NCI-H69 (cell line): Measurements from ENCODE around the gene F2RL1.
"Not testable (repeated sequence)": the region's sequence is repeated elsewhere in the genome, so short reads cannot be mapped to it uniquely, and the experiment has no call there.

Experiments used
- DNase-seq: peaks from one replicate; lab custom pipeline; 2025; lab: John Stamatoyannopoulos, UW

F2RL1 gene

DNA sequence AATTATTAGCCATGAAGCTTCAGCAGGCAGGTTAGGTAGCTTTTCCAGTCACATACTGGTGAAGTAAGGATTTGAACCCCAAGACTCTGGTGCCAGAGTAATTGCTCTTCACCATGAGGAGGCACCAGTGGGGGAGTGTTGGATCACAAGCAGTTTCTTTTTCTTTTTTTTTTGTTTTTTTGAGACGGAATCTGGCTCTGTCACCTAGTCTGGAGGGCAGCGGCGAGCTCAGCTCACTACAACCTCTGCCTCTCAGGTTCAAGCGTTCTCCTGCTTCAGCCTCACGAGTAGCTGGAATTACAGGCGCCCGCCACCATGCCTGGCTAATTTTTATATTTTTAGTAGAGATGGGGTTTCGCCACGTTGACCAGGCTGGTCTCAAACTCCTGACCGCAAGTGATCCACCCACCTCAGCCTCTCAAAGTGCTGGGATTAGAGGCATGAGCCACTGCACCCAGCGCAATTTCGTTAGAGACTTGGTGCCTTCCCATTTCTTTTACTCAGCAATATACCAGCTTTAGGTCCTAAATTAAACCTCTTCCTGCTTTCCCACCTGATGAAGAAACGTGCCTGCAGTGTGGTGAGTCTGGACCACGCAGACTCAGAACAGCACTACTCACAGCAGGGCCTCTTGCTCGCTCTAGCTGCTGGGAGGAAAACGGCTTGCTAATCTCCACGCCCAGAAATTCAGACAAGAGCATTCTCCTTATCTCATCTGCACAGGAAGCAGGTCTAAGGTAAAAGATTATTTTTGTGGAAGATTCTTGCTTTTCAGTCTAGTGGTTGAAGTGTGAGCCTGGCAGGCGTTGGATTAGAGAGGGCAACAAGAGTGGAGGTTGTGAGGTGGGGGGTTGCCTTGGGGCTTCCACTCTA lies 30.8 kb downstream of the F2RL1 start, which contains the start of gene S100Z:
TSS of gene S100Z (plus strand) at position 596 of the 873 bp plus-strand sequence. CDS start 25,346 bp downstream, outside the sequence.
- DNase-seq = no peak

DNA sequence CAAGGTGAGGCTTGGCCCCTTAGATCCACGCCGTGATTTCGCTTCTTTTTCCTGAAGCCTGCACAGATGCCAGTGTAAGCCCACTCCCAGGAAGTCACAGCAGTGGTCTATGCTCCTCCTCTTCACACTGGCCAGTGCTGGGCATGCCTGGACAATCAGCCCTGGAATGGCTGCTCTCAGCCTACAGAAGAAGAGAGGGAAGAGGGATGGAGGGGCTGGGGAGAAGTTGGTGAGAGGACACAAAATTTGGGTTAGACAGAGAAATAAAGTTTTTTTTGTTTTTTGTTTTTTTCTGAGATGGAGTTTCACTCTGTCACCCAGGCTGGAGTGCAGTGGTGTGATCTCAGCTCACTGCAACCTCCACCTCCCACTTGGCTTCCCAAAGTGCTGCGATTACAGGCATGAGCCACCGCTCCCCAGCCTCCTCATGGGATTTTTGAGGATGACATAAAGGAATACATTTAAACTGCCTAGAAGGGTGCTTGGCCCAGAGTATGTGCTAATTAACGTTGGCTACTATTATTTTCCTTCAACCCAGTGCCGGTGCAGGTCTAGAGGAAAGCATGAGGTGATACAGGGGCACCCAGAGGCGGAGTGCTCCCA lies 31.8 kb downstream of the F2RL1 start:
- DNase-seq = no peak

DNA sequence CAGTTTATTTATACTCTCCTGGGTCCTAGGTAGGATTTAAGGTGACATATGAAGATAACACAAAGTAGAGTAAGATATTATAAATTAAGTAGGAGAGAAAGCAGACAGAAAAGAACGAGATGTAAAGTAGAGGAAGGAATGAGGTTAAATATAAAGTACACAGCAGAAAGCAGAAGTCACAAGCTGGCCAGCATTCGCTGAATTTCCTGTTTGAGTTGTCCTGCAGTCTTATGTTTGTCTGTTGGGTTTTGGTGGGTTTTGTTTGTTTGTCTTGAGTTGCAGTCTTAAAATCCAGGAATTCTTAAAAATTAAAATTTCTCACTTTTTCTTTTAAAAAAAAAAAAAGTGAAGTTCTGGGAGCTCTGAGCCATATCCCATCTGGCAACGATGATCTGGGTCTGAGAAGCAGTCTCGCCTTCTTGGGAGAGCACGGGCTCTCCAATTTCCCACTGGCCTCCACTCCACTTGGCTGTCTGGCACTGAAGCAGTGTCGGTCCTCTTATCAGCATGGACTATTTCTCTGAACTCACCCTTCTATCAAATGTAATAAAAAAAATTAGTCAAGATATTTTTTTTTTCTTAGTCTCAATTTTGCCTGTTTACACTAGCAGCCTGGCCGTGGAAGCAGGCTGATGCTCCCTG lies 33.0 kb downstream of the F2RL1 start:
- DNase-seq = no peak

DNA sequence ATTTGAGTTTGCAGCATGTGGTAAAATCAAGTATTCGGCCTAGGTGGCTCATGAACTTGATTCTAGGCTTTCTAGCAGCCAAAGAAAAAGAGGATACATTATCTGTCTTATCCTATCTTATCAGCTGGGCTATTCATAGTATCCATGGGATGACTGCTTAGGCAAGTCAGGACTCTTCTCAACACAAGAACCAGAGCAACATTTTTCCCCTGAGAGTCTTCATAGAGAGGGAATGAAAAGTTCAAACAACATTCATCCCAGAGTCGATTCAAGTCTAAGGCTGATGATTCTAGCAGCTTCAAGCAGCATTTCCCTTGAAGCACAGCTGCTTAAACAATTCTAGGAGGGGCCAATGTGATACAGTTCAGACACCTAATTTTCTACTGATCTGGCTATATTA lies 33.9 kb downstream of the F2RL1 start:
- DNase-seq = no peak

DNA sequence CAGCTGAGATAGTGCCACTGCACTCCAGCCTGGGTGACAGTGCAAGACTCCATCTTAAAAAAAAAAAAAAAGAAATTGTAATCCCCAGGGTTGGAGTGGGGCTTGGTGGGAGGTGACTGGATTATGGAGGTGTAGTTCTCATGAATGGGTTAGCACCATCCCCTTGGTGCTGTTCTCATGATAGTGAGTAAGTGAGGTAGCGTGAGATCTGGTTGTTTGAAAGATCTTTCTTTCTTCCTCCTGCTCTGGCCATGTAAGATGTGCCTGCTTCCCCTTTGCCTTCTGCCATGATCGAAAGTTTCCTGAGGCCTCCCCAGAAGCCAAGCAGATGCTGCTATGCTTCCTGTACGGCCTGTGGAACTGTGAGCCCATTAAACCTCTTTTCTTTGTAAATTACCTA lies 34.9 kb downstream of the F2RL1 start:
- not testable (repeated sequence) for DNase-seq

DNA sequence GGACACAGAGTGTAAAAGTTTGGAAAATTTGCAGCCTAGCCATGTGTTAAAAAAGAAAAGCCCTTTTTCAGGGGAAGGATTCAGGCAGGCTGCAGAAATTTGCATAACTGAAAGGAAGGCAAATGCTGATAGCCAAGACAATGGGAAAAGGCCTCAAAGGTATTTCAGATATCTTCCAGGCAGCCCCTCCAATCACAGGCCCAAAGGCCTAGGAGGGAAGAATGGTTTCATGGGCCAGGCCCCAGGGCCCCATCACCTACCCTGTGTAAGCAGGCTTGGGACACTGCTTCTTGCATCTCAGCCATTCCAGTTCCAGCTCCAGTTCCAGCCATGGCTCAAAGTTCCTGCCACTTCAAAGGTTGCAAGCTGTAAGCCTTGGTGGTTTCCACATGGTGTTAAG lies 35.8 kb downstream of the F2RL1 start:
- no peak for DNase-seq

DNA sequence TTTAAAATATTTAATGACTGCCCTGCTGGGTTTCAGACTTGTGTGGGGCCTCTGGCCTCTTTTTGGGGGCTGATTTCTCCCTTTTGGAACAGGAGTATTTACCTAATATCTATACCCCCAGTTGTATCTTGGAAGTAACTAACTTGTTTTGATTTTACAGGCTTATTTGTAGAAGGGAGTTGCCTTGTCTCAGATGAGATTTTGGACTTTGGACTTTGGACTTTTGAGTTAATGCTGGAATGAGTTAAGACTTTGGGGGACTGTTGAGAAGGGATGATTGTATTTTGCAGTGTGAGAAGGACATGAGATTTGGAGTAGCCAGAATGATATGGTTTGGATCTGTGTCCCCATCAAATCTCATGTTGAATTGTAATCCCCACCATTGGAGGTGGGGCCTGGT lies 36.7 kb downstream of the F2RL1 start:
- not testable (repeated sequence) for DNase-seq

DNA sequence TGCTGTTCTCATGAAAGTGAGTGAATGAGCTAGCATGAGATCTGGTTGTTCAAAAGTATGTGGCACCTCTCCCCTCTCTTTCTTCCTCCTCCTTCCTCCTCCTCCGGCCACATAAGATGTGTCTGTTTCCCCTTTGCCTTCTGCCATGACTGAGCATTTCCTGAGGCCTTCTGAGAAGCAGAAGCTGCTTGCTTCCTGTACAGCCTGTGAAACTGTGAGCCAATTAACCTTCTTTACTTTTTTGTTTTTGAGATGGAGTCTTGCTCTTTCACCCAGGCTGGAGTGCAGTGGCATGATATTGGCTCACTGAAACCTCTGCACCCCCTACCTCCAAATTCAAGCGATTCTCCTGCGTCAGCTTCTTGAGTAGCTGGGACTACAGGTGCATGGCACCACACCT lies 37.1 kb downstream of the F2RL1 start:
- no peak for DNase-seq

DNA sequence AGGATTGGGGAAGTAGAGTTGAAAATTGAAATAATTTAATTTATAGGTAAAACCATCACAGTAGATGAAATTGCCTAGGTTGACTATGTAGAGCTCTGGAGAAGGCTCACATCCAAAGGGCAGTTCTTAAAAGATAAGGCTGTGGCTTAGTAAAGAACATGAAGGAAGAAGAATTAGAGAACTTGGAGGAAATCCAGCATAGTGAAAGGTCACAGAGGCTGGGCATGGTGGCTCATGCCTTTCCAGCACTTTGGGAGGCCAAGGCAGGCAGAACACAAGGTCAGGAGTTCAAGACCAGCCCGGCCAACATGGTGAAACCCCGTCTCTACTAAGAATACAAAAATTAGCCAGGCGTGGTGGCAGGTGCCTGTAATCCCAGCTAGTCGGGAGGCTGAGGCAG lies 38.0 kb downstream of the F2RL1 start:
- not testable (repeated sequence) for DNase-seq

DNA sequence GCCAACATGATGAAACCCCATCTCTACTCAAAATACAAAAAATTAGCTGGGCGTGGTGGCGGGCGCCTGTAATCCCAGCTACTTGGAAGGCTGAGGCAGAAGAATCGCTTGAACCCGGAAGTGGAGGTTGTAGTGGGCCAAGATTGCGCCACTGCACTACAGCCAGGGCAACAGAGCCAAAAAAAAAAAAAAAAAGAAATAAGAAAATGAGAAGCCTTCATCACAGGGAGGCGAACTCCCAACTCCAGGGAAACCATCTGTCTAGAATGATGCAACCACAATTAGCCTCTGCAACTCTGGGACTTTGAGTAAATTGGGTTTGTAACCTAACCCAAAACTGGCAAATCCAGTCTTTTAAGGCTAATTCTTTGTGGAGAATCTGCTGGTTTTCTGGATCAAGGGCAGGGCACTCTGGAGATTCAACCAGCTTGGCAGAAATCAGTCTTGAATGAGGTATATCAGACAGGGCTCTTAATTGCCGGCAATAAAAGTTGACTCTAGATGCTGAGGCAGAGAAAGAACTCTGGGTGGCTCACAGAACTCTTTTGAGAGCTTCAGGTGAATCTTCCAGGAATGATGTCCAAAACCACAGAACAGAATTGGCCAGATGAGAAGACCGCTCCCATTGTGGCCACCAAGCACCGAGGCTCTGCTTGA lies 40.9 kb downstream of the F2RL1 start:
- peak; percentile 42 for DNase-seq

DNA sequence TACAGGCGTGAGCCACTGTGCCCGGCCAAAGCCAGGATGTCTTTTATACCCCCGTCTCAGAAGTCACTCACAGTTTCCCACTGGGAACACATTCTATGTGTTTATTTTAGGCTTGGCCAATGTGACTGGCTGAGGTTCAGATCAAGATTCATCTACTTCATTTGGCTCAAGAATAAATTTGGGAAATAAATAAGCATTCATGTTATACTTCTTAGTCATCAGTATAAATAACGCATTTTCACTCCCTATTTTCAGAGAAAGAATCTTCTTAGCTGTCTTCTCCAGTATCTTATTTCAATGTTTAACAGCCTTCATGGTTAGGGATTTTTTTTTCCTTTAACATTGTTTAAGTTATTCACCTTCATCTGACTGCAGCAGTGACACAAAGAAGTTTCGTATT lies 42.8 kb downstream of the F2RL1 start:
- DNase-seq = no peak

DNA sequence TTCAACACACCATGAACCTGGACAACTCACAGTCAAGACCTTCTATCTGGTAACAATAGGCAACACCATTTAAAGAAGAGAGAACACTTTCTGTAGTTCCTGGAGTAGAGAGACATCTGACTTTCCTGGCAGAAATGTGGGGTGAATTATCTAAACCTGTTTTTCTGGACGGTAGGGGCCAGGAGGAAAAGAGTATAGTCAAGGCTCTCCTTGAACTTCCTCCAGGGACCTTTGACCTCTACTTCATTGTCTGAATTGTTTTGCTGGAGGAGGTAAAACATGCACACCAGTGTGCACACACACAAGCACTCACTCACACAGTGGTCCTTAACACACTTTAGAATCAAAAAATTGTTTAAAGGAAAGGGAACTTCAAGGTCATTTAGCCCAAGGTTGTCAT lies 44.2 kb downstream of the F2RL1 start:
- no peak for DNase-seq

DNA sequence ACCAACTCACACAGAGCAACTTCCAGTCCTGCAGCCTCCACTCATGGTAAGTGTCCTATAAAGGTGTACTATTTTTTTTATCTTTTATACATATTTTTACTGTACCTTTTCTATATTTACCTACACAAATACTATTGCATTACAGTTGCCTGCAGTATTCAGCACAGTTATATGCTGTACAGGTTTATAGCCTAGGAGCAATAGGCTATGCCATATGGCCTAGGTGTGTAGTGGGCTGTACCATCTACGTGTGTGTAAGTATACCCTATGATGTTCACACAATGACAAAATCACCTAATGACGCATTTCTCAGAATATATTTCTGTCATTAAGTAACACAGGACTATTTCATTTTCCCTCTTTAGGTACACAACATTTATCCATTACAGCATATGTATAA lies 47.7 kb downstream of the F2RL1 start:
- DNase-seq = no peak

DNA sequence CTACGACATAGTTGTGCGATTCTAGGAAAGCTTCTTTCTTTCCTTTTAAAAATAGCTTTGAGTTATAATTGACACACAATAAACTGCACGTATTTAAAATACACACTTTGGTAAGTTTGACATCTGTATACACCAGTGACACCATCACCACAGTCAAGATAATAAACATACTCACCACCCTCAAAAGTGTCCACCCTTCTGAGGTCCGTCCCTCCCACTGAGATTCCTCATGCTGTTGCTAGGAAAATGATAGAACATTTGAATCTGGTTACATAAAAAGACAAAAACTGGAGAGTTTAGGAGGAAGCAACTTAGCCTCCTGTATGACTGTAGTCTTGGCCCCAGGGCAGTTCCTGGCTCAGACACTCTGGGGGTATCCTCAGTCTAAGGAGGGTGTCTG lies 48.2 kb downstream of the F2RL1 start:
- DNase-seq = no peak

DNA sequence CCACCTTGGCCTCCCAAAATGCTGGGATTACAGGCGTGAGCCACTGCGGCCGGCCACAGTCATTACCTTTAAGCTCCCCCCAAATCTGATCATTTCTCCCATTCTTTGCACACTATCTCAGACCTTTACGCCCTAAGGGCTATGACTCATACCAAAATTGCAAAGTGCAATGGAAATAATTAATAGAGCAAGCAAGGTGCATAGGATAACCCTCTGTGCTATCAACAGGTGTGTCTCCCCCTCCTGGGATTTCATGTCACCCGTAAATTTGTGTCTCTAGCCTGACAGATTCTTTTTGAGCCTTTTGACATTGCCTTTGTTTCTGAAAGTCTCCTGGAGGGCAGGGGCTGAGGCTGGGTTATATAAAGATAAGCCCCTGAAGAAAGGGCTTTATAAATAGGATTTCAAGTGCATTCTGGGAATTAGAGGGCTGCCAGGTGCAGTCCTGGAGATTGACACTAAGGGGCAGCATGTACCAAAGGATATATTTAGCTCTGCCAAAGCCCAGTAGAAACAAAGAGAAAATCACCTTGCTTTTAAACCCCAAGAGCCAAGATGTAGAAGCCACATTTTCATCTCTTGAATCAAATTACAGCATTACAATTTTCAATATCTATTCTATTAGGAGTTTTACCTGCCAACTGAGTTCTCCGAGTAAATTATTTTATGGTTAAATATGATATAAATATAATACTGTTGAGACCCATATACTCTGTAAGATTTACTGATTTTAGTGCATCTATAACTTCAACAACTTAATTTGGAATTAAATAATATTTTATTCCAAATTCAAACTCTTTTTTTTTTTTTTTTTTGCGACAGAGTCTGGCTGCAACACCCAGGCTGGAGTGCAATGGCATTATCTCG lies 49.2 kb downstream of the F2RL1 start:
- DNase-seq = peak; percentile 86

DNA sequence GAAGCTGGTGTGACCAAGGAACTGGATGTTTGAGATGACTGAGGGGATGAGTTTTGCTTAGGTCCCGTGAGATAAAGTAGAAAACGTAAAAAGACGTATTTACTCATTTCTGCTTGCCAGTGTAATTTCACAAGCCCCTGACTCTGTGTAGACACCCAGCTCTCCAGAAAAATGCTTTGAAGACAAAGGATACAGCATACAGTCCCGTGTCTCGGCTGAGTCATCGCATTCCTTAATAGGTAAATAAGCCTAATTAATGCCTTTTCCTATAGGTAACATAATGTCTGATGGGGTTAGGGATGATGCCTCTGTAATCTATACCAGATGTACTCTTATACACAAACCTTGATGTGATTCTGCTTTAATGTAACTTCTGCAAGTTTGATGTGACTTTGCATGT lies 51.2 kb downstream of the F2RL1 start:
- peak; percentile 35 for DNase-seq

DNA sequence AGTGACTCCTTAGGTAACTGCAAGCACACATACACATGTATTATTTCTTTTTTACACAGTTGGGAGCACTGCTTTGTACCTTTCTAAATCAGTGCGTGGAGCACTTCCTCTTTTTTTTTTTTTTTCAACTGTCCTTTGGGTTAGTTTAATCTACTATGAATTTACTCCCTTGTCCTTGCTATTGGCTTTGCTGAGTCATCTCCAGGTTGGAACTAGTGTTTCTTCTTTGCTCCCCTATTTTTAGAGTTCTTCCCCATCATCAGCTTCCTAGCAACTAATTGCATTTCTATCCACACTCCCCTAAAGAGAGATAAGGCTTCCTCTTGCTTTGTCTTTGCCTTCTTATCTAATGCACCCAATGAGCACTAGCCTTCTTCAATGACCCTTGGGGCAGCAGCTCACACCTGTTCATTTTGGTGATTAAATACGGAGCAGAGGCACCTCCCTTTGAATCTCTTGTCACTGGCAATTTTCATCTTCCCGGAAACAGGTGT lies 55.3 kb downstream of the F2RL1 start:
- peak; percentile 95 for DNase-seq
